ENCODE results near the gene PLPPR5. TPM values are rescaled to one million over a fixed set of nuclear protein-coding genes. Genes with fewer than 3 reads are reported as not detected.
A peak's percentile ranks its signal among the peaks of the same experiment; 100 is the strongest.

The PLPPR5 gene
- total and polyA plus RNA-seq, 2 of the 4 experiments (the other 2 are of a cell fraction) = under 0.01 to 0.05 TPM

- ATAC-seq (ENCODE audit: low read depth) = peak; percentile 77
- Histone ChIP-seq H3K18ac (ENCODE audit: low read depth, low read length) (peak overlapping the region; percentile 71; the same call in 1 of the 2 replicates), H4K5ac (ENCODE audit: low read depth, low read length) (no peak overlapping the region; the same call in 1 of the 2 replicates), H3K14ac (replicated peaks; ENCODE audit: low read depth, low read length) (no peak overlapping the region), H3K9me3 (ENCODE audit: control insufficient read depth, insufficient read depth, low read length) (peaks cover under 1% of the 10 kb centered on the region; the same call in 1 of the 2 replicates), H4K8ac (ENCODE audit: low read depth in 2 of 2, low read length in 2 of 2) (no peak overlapping the region; a peak in 1 of 4 replicates), H3K56ac (ENCODE audit: extremely low read depth, insufficient read depth, low read length) (no peak overlapping the region), H2BK20ac (ENCODE audit: low read depth, low read length) (0 out of 2 replicates have a peak overlapping the region, but pooled peaks have one; percentile 0), H2AFZ (replicated peaks; ENCODE audit: low read length, poor library complexity) (no peak overlapping the region), H3K79me1 (ENCODE audit: low read depth in 1 of 2, low read length in 2 of 2) (no peaks in the 10 kb centered on the region), H2BK5ac (ENCODE audit: low read depth, low read length, poor library complexity, severe bottlenecking) (peak overlapping the region; percentile 13), H3K9ac (ENCODE audit: low read depth, low read length) (no peak overlapping the region), H3K9me1 (ENCODE audit: insufficient read depth, low read length) (no peaks in the 10 kb centered on the region), H4K20me1 (ENCODE audit: insufficient read depth, low read length) (no peaks in the 10 kb centered on the region), H4K91ac (ENCODE audit: insufficient read depth, low read depth, low read length) (peak overlapping the region; percentile 2; the same call in 1 of the 2 replicates), H2AK5ac (ENCODE audit: low read depth, low read length) (no peak overlapping the region), H3K4ac (ENCODE audit: low read depth, low read length) (no peak overlapping the region), H3K27ac (ENCODE audit: insufficient read depth, low read length) (no peak overlapping the region; the same call in 1 of the 2 replicates), H3K4me1 (ENCODE audit: control insufficient read depth, insufficient read depth, low read length) (no peaks in the 10 kb centered on the region), H3K27me3 (ENCODE audit: control insufficient read depth, insufficient read depth, low read length) (no peaks in the 10 kb centered on the region), H2BK120ac (ENCODE audit: low read depth, low read length) (0 out of 2 replicates have a peak overlapping the region, but pooled peaks have one; percentile 74), H3K23ac (ENCODE audit: low read depth, low read length) (no peak overlapping the region), H2BK15ac (ENCODE audit: low read depth, low read length) (no peak overlapping the region), H3K4me3 (ENCODE audit: insufficient read depth, low read depth, low read length) (no peak overlapping the region), H3K36me3 (ENCODE audit: control insufficient read depth, insufficient read depth, low read length) (no peaks in the 10 kb centered on the region), H2AK9ac (replicated peaks; ENCODE audit: low read depth, low read length, poor library complexity) (no peak overlapping the region), H3K4me2 (ENCODE audit: low read depth, low read length) (no peak overlapping the region)
- POLR2A ChIA-PET (ENCODE audit: unreplicated experiment) = no interaction called here
- TF ChIP-seq NFE2L2 (IDR thresholded peaks at IDR 0.05; ENCODE audit: low read depth, low read length) = no peak
- no peak for TF ChIP-seq MXI1 (IDR thresholded peaks at IDR 0.05; ENCODE audit: borderline replicate concordance, low read depth, low read length)
- no peak for TF ChIP-seq CTCF (conservative IDR thresholded peaks at IDR 0.05; ENCODE audit: low read depth, low read length)
- TF ChIP-seq ELK1 (IDR thresholded peaks at IDR 0.05; ENCODE audit: borderline replicate concordance, low read depth, low read length) = no peak
- TF ChIP-seq SMC3 (IDR thresholded peaks at IDR 0.05; ENCODE audit: low read depth, low read length) = no peak
- TF ChIP-seq RAD21 (IDR thresholded peaks at IDR 0.05; ENCODE audit: low read length) = no peak
- no peak for TF ChIP-seq RFX5 (IDR thresholded peaks at IDR 0.05; ENCODE audit: low read depth, low read length)
- TF ChIP-seq BHLHE40 (IDR thresholded peaks at IDR 0.05; ENCODE audit: low read depth, low read length) = no peak
- no peak for TF ChIP-seq POLR2A (IDR thresholded peaks at IDR 0.05; ENCODE audit: low read depth, low read length)
- TF ChIP-seq CEBPB (IDR thresholded peaks at IDR 0.05; ENCODE audit: low read depth, low read length) = no peak
- no peak for TF ChIP-seq CHD1 (IDR thresholded peaks at IDR 0.05; ENCODE audit: low read depth, low read length)
- TF ChIP-seq USF2 (IDR thresholded peaks at IDR 0.05; ENCODE audit: low read depth, low read length) = no peak
- no peak for TF ChIP-seq MAFK (IDR thresholded peaks at IDR 0.05; ENCODE audit: low read depth, low read length)
- dilution Hi-C loops (cut with HindIII; ENCODE audit: low sequenced_read_pairs, unreplicated experiment) (no loop called here), in situ Hi-C loops (cut with MboI; ENCODE audit: low sequenced_read_pairs) (no loop called here), intact Hi-C loops (cut with micrococcal nuclease) (loop anchor here (5.0 kb wide), 1 partner anchor 718 kb away; no protein-coding TSS in a partner anchor)
- WGBS, 2 experiments (ENCODE audit: extremely low coverage in 2 of 2, insufficient read length in 1 of 2) = 33% methylated on average over 1 of the region's 2 CpGs; no CpG with 5 or more reads in 1 of the 2 experiments
- BruUV-seq (replicated peaks) = no TSS peak
- peak; percentile 15 for DNase-seq
- CTCF ChIA-PET = no interaction called here
These were observed 15.6 kb downstream of the PLPPR5 start for GRCh38 chr1:98988904-98989555.
